Measurements from ENCODE around the gene CDC26. TPM values are rescaled to one million over a fixed set of nuclear protein-coding genes. Genes with fewer than 3 reads are reported as not detected.

The CDC26 gene
- total RNA-seq, 1 donor from 2014 or later, result 25.3 TPM

GRCh38 chr9:113219969-113220368 is 55.4 kb downstream of the CDC26 start:
- Histone ChIP-seq H3K36me3 (no peaks in the 10 kb centered on the region), H3K4me3 (peak overlapping the region; percentile 86 to 88), H3K27me3 (no peaks in the 10 kb centered on the region), H3K27ac (peak overlapping the region; percentile 79), H3K4me1 (peaks cover 39% of the 10 kb centered on the region), H3K9me3 (no peaks in the 10 kb centered on the region)
- intact Hi-C loops (cut with DNase I), result no loop called here
- no peak for DNase-seq (ENCODE audit: extremely low spot score in 2 of 2)
- TF ChIP-seq POLR2A (IDR thresholded peaks at IDR 0.05), result no peak
- no peak for TF ChIP-seq POLR2AphosphoS5 (IDR thresholded peaks at IDR 0.05; ENCODE audit: insufficient read depth in 1 of 2, low read depth in 1 of 2)
- TF ChIP-seq CTCF (IDR thresholded peaks at IDR 0.05), result no peak

GRCh38 chr9:113219186-113219936 is 56.0 kb downstream of the CDC26 start:
- no peak overlapping the region for H3K27ac ChIP-seq
- H3K27me3 ChIP-seq, result no peaks in the 10 kb centered on the region
- H3K4me3 ChIP-seq, result no peak overlapping the region
- DNase-seq (ENCODE audit: extremely low spot score in 2 of 2), result no peak
- H3K36me3 ChIP-seq, result no peaks in the 10 kb centered on the region
- intact Hi-C loops (cut with DNase I), result no loop called here
- H3K9me3 ChIP-seq, result no peaks in the 10 kb centered on the region
- TF ChIP-seq POLR2A (IDR thresholded peaks at IDR 0.05) (no peak), CTCF (IDR thresholded peaks at IDR 0.05) (no peak)
- H3K4me1 ChIP-seq, result peaks cover 39% of the 10 kb centered on the region

Other genes starting within 250 kb of the CDC26 start
- gene ZFP37, start 218.8 kb downstream of the CDC26 start, total RNA-seq, result 3.7 TPM
- 11.5 TPM for gene SLC31A2, start 124.6 kb downstream of the CDC26 start, total RNA-seq
- 28.7 TPM for gene FKBP15, start 54.3 kb downstream of the CDC26 start, total RNA-seq
- 9.3 TPM for gene SLC31A1, start 54.0 kb downstream of the CDC26 start, total RNA-seq
- 11.8 TPM for gene PRPF4, start 86 bp upstream of the CDC26 start, total RNA-seq
- not detected for gene RNF183, start 27.8 kb upstream of the CDC26 start, total RNA-seq
- gene WDR31, start 64.7 kb upstream of the CDC26 start, total RNA-seq, result 2.0 TPM
- 3.9 TPM for gene BSPRY, start 74.0 kb upstream of the CDC26 start, total RNA-seq
- 31.7 TPM for gene HDHD3, start 101.4 kb upstream of the CDC26 start, total RNA-seq
- 29.5 TPM for gene ALAD, start 125.7 kb upstream of the CDC26 start, total RNA-seq
- gene POLE3, start 135.1 kb upstream of the CDC26 start, total RNA-seq, result 17.4 TPM
- gene C9orf43, start 135.2 kb upstream of the CDC26 start, total RNA-seq, result not detected
- 27.0 TPM for gene RGS3, start 188.2 kb upstream of the CDC26 start, total RNA-seq

Data from vagina (tissue), 2 donors.